Skin epidermis (tissue), 12 donors: ENCODE results near the gene HDAC11.
A peak's percentile ranks its signal among the peaks of the same experiment; 100 is the strongest.
"Not testable (repeated sequence)": the region's sequence is repeated elsewhere in the genome, so short reads cannot be mapped to it uniquely, and the experiment has no call there.

Experiments
- H3K27ac ChIP-seq, 21 experiments: fragments of 200-600 bp; sonication (generic) in 11 of 21; one replicate each; pipeline ENCODE4 v1.5.0; 2020; ENCODE audit warnings: mild to moderate bottlenecking in 3 of 21, inconsistent platforms in 2 of 21, moderate library complexity in 2 of 21
- H3K4me3 ChIP-seq, 7 experiments: fragments of 200-600 bp; sonication (generic) in 2 of 7; one replicate each; pipeline ENCODE4 v1.5.0; 2020; ENCODE audit warnings: inconsistent platforms in 2 of 7, mild to moderate bottlenecking in 2 of 7, moderate library complexity in 1 of 7

Gene HDAC11

DNA sequence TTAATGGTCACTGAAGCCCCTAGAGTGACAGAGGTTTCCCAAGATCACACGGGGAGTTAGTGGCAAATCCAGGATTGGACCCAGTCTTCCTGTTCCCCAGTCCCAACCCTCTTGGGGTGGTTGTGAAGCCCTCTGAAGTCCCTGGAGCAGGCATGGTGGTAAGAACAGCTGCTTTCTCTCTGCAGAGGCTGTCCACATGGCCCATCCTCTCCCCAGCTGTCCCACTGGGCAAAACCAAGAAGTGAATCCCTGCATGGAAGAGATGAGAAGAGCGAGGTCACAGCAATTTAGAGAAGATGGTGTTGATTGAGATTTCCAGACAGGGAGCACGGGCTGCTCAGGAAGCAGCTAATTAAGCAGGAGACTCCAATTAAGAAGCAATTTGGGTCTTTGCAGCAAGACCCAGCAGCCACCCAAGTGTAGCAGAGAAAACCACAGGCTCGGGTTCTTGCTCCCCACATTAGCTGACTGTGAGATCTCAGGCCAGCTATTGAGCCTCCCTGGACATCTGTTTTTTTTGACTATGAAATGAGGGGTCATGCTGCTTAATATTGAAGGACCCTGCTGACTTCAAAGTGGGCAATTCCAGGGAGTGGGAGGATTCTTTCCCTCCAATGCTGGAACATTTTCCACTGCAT is 14.8 kb upstream of the HDAC11 start:
- Histone ChIP-seq H3K27ac (no peak overlapping the region), H3K4me3 (no peak overlapping the region)

GRCh38 chr3:13466781-13467180 is 13.3 kb upstream of the HDAC11 start:
- H3K4me3 ChIP-seq = no peak overlapping the region
- H3K27ac ChIP-seq = no peak overlapping the region

GRCh38 chr3:13470894-13471574 is 9.1 kb upstream of the HDAC11 start:
- no peak overlapping the region for H3K4me3 ChIP-seq
- no peak overlapping the region for H3K27ac ChIP-seq

- H3K27ac ChIP-seq = no peak overlapping the region
- H3K4me3 ChIP-seq = no peak overlapping the region
These were observed 7.8 kb upstream of the HDAC11 start for GRCh38 chr3:13472286-13472685.

DNA sequence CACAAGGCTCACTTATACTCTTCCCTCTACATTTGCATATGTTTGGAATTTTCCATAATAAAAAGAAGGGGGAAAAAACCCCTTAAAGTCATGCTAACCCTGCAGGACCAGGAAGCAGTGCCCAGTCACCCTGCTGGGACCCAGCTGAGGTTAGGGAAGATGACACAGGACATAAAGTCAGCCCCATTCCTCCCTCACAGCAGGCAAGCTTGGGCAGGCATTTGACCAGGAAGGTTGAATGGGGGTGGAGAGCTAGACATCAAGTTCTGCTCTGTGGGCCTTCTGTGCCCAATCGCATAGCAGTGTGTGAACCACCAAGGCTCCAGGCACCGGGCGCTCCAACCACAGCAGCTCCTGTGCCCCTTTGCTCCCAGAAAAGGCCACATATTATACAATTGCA is 7.1 kb upstream of the HDAC11 start:
- H3K27ac ChIP-seq = no peak overlapping the region
- no peak overlapping the region for H3K4me3 ChIP-seq

DNA sequence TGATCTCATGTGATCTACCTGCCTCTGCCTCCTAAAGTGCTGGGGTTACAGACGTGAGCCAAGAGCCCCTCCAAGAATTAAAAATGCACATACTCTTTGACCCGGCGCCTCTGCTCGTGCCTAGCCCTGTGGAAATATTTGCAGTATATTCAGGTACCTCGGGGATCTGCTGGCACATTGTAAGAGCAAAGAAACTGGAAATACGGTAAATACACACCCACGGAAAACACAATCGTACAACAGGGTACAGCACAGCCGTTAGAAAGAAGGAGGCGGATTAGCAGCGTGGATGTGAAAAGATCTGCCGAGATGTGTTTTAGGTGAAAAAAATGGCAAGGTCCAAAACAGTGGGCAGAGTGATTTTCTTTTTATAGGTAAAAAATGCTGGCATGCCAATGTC is 6.1 kb upstream of the HDAC11 start:
- H3K27ac ChIP-seq = no peak overlapping the region
- H3K4me3 ChIP-seq = no peak overlapping the region

- Histone ChIP-seq H3K27ac (no peak overlapping the region), H3K4me3 (no peak overlapping the region)
These were observed 5.3 kb upstream of the HDAC11 start for GRCh38 chr3:13474776-13475303.

GRCh38 chr3:13475871-13476590 is 4.1 kb upstream of the HDAC11 start:
- Histone ChIP-seq H3K27ac (no peak overlapping the region), H3K4me3 (no peak overlapping the region)

- Histone ChIP-seq H3K27ac (no peak overlapping the region), H3K4me3 (no peak overlapping the region)
These were observed 2.2 kb upstream of the HDAC11 start for GRCh38 chr3:13477943-13478342.

- Histone ChIP-seq H3K27ac (peak overlapping the region; percentile 69 to 97 (median 91)), H3K4me3 (peak overlapping the region; percentile 56 to 80 (median 74))
These were observed 849 bp upstream of the HDAC11 start for GRCh38 chr3:13479332-13479581.

- Histone ChIP-seq H3K4me3 (peak overlapping the region; percentile 56 to 80 (median 74)), H3K27ac (peak overlapping the region in 17 of 21 experiments; percentile 7 to 94 (median 78))
These were observed 523 bp downstream of the HDAC11 start for GRCh38 chr3:13480340-13481318.

DNA sequence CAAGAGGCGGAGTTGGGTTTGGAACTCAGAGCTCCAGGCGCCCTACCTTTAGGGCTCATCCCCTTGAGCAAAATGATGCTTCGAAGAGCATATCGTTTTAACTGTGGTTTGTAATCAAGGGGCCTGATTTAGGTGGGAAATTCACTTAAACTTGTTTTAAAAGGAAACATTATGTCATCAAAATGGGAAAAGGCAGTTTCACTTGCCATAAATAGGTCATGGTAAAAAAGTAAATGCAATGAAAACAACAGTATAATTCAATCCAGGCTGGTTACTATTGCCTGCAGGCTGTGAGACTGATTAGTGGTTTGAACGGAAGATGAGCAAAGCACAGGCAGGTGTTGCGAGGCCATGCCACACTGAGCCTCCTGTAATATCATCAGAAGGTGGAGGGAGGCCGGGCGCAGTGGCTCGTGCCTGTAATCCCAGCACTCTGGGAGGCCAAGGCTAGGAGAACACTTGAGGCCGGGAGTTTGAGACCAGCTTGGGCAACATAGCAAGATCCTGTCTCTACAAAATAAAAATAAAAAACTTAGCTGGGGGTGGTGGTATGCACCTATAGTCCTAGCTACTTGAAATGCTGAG is 2.1 kb downstream of the HDAC11 start:
- Histone ChIP-seq H3K4me3 (no peak overlapping the region), H3K27ac (no peak overlapping the region)

GRCh38 chr3:13483286-13483685 is 3.2 kb downstream of the HDAC11 start:
- Histone ChIP-seq H3K27ac (no peak overlapping the region), H3K4me3 (no peak overlapping the region)

- Histone ChIP-seq H3K4me3 (no peak overlapping the region), H3K27ac (peak overlapping the region in 11 of 21 experiments; percentile 34 to 79 (median 64))
These were observed 4.0 kb downstream of the HDAC11 start for GRCh38 chr3:13483988-13484695.

- no peak overlapping the region for H3K4me3 ChIP-seq
- H3K27ac ChIP-seq = peak overlapping the region in 17 of 21 experiments; percentile 24 to 79 (median 54)
These were observed 4.9 kb downstream of the HDAC11 start for GRCh38 chr3:13484851-13485590.

GRCh38 chr3:13485630-13486562 is 5.8 kb downstream of the HDAC11 start:
- H3K4me3 ChIP-seq = not testable (repeated sequence)
- H3K27ac ChIP-seq = peak overlapping the region in 15 of 21 experiments; percentile 34 to 79 (median 54)

DNA sequence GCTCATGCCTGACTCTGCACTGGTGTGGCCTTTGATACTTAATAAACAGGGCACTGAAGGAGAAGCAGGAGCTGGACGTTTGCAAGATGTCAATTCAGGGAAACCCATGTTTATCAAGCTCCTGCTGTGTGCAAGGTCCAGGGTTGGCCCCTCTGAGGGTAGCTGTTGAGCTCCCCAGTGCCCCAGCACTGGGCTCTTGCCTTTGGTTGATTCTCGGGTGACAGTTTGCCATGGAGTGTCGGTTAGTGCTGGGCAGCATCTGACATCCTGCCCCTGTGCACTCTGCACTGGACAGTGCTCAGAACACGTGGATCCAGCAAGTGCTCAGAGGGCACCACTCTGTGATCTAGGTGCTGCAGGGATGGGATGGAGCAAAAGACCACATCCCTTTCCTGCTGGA is 7.3 kb downstream of the HDAC11 start:
- no peak overlapping the region for H3K27ac ChIP-seq

More for the DNA sequence above, 7.3 kb downstream of the HDAC11 start:
- no peak overlapping the region for H3K4me3 ChIP-seq
